Mucosa of descending colon (tissue), 3 donors: ENCODE data around the gene GALNTL6. TPM values are rescaled to one million over a fixed set of nuclear protein-coding genes. Genes with fewer than 3 reads are reported as not detected.
"Not testable (repeated sequence)": the region's sequence is repeated elsewhere in the genome, so short reads cannot be mapped to it uniquely, and the experiment has no call there.

Source experiments
- ATAC-seq: fragments of 200-7000 bp; cut with Tn5 transposase; one replicate; pipeline ENCODE4 v1.9.1; 2020; ENCODE audit warnings: mild to moderate bottlenecking, moderate library complexity
- DNase-seq, 3 donors: peaks; one replicate each; pipeline ENCODE4 v3.0.0-alpha.2; 2020
- H3K36me3 ChIP-seq: fragments of 200-600 bp; one replicate; pipeline ENCODE4 v1.8.0; 2021; ENCODE audit warnings: low read depth, mild to moderate bottlenecking
- H3K4me1 ChIP-seq: fragments of 200-600 bp; one replicate; pipeline ENCODE4 v1.8.0; 2021; ENCODE audit warnings: low read depth, mild to moderate bottlenecking
- H3K4me3 ChIP-seq: fragments of 200-600 bp; one replicate; pipeline ENCODE4 v1.8.0; 2021; ENCODE audit warnings: mild to moderate bottlenecking
- H3K9me3 ChIP-seq: fragments of 200-600 bp; one replicate; pipeline ENCODE4 v1.8.0; 2021; ENCODE audit warnings: mild to moderate bottlenecking
- intact Hi-C, 2 donors: fragments of 100-400 bp; cut with DNase I in 1 of 2; cut with micrococcal nuclease in 1 of 2; formaldehyde crosslinking; loops; one replicate each; pipeline versions ENCODE4 v1.11.0 to v1.11.1; 2022; cut with DNase I, micrococcal nuclease
- total RNA-seq, 3 donors: library from RNA; stranded (reverse); fragmentation: NEBNext Ultra II Directional in 2 of 3; extraction: Animal tissue kit (Norgen Biotek cat#: 25700) in 2 of 3; gene quantifications; one replicate each; pipeline versions ENCODE4 v1.2.1 to v1.2.4, GENCODE V29; 2021 to 2023
- TF ChIP-seq, protein P1 (sequence below): fragments of 200-600 bp; IDR thresholded peaks from one replicate; pipeline ENCODE4 v1.8.0; 2022; ENCODE audit warnings: antibody characterized with exemption, mild to moderate bottlenecking
- donor health status: DM: no; HTN: no; CAD: no; lungs with moderate emphysema.
- donor health status: DM: no; HTN: no; CAD: no.
- donor health status: DM: no; HTN: yes; CAD: no.

Gene GALNTL6
- total RNA-seq, 3 donors from 2014 or later: 0.12 to 0.27 (median 0.19) TPM

DNA sequence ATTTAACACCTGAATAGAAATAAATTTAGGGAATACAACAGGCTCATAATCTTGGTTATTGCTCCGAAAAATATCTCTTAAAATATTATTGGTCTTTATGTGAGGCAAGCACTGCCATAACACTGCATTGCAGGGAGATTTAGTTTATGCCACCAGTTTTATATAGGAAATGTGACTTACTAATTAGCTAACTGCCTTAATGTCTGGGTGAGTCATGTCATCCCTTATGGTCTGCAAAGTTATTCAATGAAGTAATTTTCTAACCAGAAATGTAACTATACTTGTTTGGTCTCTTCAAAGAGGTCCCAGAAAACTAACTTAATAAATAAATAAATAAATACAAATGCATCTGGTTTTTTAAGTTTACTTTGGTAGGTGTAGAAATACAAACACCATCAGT is 597.2 kb downstream of the GALNTL6 start:
- TF ChIP-seq, protein P1, sequence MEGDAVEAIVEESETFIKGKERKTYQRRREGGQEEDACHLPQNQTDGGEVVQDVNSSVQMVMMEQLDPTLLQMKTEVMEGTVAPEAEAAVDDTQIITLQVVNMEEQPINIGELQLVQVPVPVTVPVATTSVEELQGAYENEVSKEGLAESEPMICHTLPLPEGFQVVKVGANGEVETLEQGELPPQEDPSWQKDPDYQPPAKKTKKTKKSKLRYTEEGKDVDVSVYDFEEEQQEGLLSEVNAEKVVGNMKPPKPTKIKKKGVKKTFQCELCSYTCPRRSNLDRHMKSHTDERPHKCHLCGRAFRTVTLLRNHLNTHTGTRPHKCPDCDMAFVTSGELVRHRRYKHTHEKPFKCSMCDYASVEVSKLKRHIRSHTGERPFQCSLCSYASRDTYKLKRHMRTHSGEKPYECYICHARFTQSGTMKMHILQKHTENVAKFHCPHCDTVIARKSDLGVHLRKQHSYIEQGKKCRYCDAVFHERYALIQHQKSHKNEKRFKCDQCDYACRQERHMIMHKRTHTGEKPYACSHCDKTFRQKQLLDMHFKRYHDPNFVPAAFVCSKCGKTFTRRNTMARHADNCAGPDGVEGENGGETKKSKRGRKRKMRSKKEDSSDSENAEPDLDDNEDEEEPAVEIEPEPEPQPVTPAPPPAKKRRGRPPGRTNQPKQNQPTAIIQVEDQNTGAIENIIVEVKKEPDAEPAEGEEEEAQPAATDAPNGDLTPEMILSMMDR: no peak
- no peak overlapping the region for H3K4me3 ChIP-seq
- no peaks in the 10 kb centered on the region for H3K36me3 ChIP-seq
- ATAC-seq (no peak), DNase-seq (no peak)
- no peaks in the 10 kb centered on the region for H3K9me3 ChIP-seq
- intact Hi-C loops: no loop called here
- no peaks in the 10 kb centered on the region for H3K4me1 ChIP-seq

DNA sequence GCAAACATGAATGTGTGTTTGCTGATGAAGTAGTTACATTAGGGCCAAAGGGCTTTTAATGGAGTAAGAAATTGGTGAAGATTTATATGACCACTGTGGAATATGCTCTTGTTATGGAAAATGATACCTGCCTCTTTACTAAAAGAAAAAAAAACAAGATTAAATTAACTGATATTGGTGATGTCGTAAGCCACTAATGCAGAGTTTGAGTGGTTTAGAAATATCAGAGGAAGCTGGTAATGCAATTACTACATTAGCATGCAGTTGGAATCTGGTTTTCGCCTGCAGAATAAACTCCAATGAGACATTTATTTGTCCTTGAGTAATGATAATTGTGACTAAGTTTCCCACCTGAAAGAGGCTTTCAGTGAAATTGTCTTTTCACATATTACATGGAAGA is 597.9 kb downstream of the GALNTL6 start:
- TF ChIP-seq, protein P1: no peak
- Histone ChIP-seq H3K4me1 (no peaks in the 10 kb centered on the region), H3K4me3 (no peak overlapping the region), H3K9me3 (no peaks in the 10 kb centered on the region), H3K36me3 (no peaks in the 10 kb centered on the region)
- ATAC-seq: no peak
- intact Hi-C loops: no loop called here
- DNase-seq: no peak

DNA sequence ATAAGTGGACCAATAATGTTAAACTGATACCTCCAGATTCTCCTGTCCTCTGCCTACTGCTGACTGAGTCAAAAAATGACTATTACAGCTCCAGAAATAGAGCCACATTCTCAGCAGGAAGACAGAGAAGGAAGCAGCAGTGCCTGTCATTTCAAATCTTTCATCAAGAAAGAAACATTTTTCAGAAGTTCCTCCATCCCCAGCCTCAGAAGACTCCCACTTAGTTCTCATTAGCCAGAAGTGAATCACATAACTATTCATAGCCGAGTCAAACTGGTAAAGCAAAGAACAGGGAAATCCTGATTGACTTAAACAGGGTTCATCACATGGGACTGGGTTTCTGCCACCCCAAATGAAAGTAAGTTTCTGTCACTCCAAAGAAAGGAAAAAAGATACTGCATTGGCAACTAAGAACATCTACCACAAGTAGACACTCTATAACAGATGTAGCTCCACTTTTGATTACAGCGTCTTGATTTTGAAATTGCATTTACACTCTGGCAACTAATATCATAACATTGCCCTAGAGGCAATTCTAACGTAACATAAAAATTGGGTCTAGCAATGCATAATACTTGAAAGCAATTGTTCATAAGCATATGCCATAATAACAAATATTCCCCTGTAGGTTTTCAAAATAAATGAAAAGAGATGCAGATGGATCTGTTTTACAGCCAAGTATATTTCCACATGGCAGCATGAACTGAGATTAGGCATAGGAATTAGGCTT is 599.8 kb downstream of the GALNTL6 start:
- no peak for ATAC-seq
- TF ChIP-seq, protein P1: no peak
- intact Hi-C loops: no loop called here
- Histone ChIP-seq H3K4me1 (no peaks in the 10 kb centered on the region), H3K4me3 (no peak overlapping the region), H3K36me3 (no peaks in the 10 kb centered on the region), H3K9me3 (no peaks in the 10 kb centered on the region)
- no peak for DNase-seq

DNA sequence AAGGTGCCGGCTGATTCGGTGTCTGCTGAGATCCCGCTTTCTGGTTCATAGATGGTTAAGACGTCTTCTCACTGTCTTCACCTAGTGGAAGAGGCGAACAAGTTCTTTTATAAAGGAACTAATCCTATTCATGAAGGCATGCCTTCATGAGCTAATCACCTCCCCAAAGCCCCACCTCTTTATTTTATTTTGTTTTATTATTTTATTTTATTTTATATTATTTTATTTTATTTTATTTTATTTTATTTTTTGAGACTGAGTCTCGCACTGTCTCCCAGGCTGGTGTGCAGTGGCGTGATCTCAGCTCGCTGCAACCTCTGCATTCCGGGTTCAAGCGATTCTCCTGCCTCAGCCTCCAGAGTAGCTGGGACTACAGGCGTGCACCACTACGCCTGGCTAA is 615.8 kb downstream of the GALNTL6 start:
- H3K9me3 ChIP-seq, H3K4me3 ChIP-seq, H3K4me1 ChIP-seq, intact Hi-C loops, H3K36me3 ChIP-seq, ATAC-seq, DNase-seq: not testable (repeated sequence)

DNA sequence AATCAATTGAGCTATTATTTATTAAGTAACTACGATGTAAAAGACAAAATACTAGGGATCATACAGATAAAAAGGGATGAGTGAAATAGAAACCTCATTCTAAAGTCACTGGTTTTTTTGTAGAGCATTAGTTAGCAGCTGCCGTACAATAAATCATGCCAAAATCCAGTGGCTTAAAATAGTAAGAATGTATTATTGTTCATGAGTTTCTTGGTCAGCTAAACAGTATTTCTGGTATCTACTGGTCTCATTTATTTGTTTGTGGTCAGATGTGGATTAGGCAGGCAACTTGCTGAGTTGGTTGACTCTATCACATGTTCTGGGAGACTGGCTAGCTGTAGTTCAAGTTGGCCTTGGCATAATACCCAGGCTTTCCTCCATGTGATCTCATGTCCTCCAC is 667.3 kb downstream of the GALNTL6 start:
- TF ChIP-seq, protein P1: no peak
- no peak for ATAC-seq
- H3K4me1 ChIP-seq: no peaks in the 10 kb centered on the region
- no peak for DNase-seq
- H3K4me3 ChIP-seq: no peak overlapping the region
- peaks cover 12% of the 10 kb centered on the region for H3K9me3 ChIP-seq
- intact Hi-C loops: no loop called here
- H3K36me3 ChIP-seq: no peaks in the 10 kb centered on the region

DNA sequence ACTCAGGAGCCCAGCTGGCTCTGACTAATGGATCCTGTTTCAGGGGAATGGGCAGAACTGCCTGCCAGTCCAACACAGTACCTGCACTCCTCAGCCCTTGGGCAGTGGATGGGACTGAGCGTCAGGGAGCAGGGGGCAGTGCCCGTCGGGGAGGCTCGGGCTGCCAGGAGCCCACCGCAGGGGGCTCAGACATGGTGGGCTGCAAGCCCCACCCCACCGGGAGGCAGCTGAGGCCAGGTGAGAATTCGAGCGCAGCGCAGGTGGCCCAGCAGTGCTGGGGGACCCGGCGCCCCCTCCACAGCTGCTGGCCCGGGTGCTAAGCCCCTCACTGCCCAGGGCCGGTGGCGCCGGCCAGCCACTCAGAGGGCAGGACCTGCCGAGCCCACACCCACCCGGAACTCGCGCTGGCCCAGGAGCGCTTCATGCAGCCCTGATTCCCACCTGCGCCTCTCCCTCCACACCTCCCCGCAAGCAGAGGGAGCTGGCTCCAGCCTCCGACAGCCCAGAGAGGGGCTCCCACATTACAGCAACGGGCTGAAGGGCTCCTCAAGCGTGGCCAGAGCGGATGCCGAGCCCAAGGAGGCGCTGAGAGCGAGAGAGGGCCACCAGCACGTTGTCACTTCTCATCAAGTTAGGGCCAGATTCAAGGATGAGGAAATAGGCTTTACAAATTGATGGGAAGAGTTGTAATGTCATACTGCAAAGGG is 668.8 kb downstream of the GALNTL6 start:
- DNase-seq: no peak
- intact Hi-C loops: no loop called here
- Histone ChIP-seq H3K4me1 (no peaks in the 10 kb centered on the region), H3K4me3 (no peak overlapping the region), H3K36me3 (no peaks in the 10 kb centered on the region), H3K9me3 (peaks cover 12% of the 10 kb centered on the region)
- no peak for ATAC-seq
- TF ChIP-seq, protein P1: no peak
